Measurements from ENCODE around the gene IRF2BP2.
A peak's percentile ranks its signal among the peaks of the same experiment; 100 is the strongest.
"Not testable (repeated sequence)": the region's sequence is repeated elsewhere in the genome, so short reads cannot be mapped to it uniquely, and the experiment has no call there.

Gene IRF2BP2

GRCh38 chr1:234610061-234610665 lies at the start of gene IRF2BP2:
Gene IRF2BP2, minus strand, starts transcription at chr1:234610178. Its CDS starts 684 bp downstream, at chr1:234609494.
- DNase-seq = peak; percentile 81

GRCh38 chr1:234659538-234659937 lies 49.6 kb upstream of the IRF2BP2 start:
- no peak for DNase-seq

- no peak for DNase-seq
These were observed 48.2 kb upstream of the IRF2BP2 start for GRCh38 chr1:234658138-234658537.

- DNase-seq = no peak
These were observed 47.1 kb upstream of the IRF2BP2 start for GRCh38 chr1:234656944-234657654.

GRCh38 chr1:234656070-234656895 lies 46.3 kb upstream of the IRF2BP2 start:
- no peak for DNase-seq

GRCh38 chr1:234655328-234656069 lies 45.5 kb upstream of the IRF2BP2 start:
- no peak for DNase-seq

- no peak for DNase-seq
These were observed 44.2 kb upstream of the IRF2BP2 start for GRCh38 chr1:234654002-234654733.

GRCh38 chr1:234649432-234650081 lies 39.6 kb upstream of the IRF2BP2 start:
- DNase-seq = no peak

- no peak for DNase-seq
These were observed 37.8 kb upstream of the IRF2BP2 start for GRCh38 chr1:234647758-234648157.

- no peak for DNase-seq
These were observed 37.3 kb upstream of the IRF2BP2 start for GRCh38 chr1:234647245-234647644.

GRCh38 chr1:234645964-234646363 lies 36.0 kb upstream of the IRF2BP2 start:
- no peak for DNase-seq

GRCh38 chr1:234645474-234645953 lies 35.5 kb upstream of the IRF2BP2 start:
- no peak for DNase-seq

GRCh38 chr1:234644928-234645327 lies 35.0 kb upstream of the IRF2BP2 start:
- DNase-seq = no peak

GRCh38 chr1:234643850-234644134 lies 33.8 kb upstream of the IRF2BP2 start:
- no peak for DNase-seq

GRCh38 chr1:234643111-234643849 lies 33.3 kb upstream of the IRF2BP2 start:
- no peak for DNase-seq

GRCh38 chr1:234642428-234642827 lies 32.5 kb upstream of the IRF2BP2 start:
- DNase-seq = no peak

GRCh38 chr1:234639961-234640360 lies 30.0 kb upstream of the IRF2BP2 start:
- no peak for DNase-seq

GRCh38 chr1:234638832-234639799 lies 29.1 kb upstream of the IRF2BP2 start:
- no peak for DNase-seq

- not testable (repeated sequence) for DNase-seq
These were observed 24.9 kb upstream of the IRF2BP2 start for GRCh38 chr1:234634922-234635321.

- no peak for DNase-seq
These were observed 24.4 kb upstream of the IRF2BP2 start for GRCh38 chr1:234634387-234634786.
